NCI-H226 (cell line): ENCODE data around the gene VWA5B2.
"Not testable (repeated sequence)": the region's sequence is repeated elsewhere in the genome, so short reads cannot be mapped to it uniquely, and the experiment has no call there.

Experiments
- DNase-seq: peaks from one replicate; pipeline ENCODE4 v3.0.0-alpha.2; 2015

The VWA5B2 gene

DNA sequence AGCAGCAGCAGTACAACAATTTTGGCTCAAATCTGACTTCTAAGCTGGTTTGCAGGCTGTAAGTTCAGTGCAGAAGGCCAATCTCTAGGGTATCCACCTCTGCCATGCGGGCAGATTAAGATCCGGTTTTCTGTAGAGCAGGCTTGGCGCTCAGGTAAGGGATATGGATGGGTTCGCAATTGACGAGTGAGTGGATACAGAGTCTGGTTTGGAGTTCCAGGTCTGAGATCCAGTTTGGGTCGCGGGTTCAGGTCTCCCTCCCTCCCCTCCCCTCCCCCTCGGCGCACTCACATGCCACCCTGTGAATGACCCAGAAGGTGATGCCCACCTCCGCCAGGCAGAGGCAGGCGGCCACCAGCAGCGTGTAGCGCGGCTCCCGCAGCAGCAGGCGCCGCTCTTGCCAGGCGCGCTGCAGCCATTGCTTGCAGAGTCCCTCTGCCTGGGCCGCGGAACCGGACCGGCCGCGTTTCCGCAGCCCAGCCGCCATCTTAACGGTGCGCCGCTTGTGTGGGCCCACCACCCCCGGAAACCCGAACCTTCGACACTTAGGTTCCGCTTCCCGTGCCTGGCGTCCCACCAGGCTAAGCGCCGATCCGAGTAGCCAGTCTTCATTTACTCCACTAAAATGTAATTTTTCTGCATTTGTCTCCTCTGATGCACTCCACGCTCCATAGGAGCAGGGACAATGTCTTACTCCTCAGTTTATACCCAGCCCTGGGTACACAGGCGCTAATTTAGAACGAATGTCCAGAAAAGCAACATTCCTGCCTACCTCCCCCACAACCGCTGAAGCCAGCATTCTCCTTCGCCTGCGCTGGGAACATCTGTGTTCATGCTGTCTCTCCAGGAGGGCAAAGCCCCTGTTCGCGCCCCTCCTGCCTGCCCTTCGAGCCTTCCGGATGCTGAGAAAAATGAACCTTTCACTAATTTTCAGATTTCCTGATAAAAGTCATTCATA, 19.3 kb downstream of the VWA5B2 start, which contains the start of gene ALG3:
ALG3 (minus strand) TSS at position 509 of the 958 bp plus-strand sequence; CDS start at position 487, 22 bp downstream.
- DNase-seq = peak; percentile 78

DNA sequence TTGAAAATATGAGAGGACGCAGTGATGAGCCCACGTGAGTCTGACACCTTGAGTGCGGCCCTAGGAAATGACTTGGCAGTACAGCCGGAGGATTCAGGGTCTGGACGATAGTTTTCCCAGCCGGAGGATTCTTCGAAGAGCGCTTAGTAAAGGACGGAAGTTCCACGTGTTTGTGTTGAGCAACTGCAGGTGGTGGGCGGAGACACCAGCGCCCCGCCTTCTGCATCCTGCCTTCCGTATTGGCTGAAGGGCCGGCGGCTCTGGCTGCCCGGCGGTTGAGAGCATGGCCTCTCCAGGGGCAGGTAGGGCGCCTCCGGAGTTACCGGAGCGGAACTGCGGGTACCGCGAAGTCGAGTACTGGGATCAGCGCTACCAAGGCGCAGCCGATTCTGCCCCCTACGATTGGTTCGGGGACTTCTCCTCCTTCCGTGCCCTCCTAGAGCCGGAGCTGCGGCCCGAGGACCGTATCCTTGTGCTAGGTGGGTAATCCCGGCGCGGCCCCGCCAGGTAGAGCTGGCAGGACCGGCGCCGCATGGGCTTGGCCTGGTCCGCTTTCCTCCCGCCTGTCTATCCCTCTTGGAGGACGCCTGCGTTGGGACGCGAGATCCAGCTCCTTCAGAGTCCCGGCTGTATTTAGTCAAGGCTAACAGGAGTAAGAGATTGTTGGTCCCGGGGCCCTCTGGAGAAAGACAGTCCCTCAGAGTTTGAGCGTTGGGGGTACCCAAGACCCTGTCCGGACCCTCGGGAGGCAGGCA, 20.2 kb downstream of the VWA5B2 start, which contains the start of gene EEF1AKMT4:
EEF1AKMT4 (plus strand) TSS at position 261 of the 755 bp plus-strand sequence; CDS start at position 284, 23 bp downstream.
- DNase-seq = peak; percentile 97

DNA sequence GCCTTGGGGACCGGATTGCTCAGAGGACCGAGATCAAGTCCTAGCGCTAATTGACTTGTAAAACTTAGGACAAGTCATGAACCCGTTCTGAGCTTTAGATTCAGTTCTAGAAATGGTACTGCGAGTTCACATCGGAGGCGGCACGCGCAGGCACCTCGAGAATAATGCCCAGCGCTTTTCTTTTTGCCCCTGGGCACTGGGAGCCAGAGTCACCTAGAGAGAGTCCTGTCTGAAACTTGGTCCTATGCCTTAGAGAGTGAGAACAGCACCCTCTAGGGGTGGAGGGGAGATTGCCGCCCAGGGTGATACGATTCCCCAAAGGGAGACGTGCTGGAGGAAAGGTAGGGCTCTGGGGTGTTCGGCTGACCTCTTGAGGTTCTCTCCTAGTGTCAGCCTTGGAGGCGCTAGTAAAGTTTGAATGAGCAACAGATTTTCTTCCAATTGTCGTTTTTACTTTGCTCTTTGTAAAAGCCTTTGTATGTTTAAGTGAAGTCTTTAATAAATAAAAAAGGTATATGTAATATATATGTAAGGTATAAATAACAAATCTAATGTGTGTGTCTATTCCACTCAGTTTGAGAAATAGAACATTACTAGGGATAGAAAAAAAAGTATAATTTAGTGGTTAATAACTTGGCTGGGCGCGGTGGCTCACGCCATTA, 20.9 kb downstream of the VWA5B2 start:
- DNase-seq = peak; percentile 83

DNA sequence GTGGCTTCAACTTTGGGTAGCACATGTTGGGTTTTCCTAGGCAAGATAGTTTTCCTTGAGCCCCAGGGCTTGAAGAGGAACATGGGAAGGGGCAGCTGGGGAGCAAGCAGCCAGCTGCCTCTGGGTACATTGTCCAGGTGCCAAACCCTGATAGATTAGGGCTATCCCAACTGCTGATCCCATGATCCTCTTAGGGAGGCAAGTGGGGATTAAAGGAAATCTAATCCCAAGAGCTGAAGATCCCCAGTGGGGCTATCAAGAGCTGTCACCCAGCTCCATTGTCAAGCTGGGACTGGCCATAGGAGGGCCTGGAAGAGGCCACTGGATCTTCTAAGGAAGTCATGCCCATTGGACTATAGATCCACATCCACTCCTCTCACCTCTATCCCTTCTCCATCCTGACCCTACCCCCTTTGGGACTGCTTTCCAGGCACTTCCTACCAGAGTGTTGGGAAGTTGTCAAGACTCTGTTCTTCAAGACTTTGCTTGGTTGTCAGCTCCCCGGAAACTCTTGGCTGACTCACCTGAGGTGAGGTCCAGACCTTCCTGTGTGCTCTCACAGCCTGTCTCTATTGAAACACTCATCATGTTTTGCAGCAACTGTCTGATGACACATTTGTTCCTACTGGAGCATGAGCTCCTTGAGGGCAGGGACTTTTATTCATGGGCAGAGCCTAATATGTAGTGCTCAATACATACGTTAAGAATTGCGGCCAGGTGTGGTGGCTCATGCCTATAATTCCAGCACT, 26.1 kb downstream of the VWA5B2 start:
- peak; percentile 51 for DNase-seq

DNA sequence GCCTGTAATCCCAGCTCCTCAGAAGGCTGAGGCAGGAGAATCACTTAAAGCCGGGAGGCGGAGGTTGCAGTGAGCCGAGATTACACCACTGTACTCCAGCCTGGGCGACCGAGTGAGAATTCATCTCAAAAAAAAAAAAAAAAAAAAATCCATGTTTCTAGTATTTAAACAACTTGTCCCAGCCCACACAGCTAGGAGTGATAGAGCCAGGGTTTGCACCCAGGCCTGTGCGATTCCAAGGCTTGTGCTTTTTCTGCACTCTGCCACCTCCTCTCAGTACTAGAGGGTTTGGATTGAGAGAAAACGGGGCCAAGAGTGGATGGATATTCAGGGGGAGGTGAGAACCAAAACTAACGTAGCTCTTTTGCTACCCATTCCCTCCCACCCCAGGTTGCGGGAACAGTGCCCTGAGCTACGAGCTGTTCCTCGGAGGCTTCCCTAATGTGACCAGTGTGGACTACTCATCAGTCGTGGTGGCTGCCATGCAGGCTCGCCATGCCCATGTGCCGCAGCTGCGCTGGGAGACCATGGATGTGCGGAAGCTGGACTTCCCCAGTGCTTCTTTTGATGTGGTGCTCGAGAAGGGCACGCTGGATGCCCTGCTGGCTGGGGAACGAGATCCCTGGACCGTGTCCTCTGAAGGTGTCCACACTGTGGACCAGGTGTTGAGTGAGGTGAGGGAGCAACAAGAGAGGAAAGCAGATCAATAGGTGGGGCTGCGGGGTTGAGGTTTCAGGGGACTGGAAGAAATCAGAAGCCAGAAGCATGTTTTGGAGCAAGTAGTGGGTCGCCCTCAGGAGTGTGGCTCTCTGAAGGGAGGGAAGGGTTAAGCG, 27.9 kb downstream of the VWA5B2 start:
- no peak for DNase-seq

DNA sequence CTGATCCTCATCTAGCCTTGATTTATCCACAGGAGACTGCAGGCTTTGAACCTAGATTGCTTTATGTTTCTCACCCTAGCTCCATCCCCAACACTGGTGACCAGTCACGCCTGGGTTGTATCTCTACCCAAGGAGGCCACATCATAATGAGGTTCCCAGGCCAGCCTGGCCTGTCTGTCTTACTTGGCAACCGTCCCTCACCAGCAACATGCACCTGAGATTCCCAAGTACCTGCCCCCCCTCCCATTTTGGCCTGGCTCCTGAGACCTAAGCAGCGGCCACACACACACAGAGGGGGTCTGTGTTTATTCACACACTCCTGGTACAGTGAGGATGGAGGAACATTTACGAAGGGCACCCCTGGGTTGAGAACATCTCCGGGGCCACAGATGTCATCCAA, 29.5 kb downstream of the VWA5B2 start:
- DNase-seq = no peak

DNA sequence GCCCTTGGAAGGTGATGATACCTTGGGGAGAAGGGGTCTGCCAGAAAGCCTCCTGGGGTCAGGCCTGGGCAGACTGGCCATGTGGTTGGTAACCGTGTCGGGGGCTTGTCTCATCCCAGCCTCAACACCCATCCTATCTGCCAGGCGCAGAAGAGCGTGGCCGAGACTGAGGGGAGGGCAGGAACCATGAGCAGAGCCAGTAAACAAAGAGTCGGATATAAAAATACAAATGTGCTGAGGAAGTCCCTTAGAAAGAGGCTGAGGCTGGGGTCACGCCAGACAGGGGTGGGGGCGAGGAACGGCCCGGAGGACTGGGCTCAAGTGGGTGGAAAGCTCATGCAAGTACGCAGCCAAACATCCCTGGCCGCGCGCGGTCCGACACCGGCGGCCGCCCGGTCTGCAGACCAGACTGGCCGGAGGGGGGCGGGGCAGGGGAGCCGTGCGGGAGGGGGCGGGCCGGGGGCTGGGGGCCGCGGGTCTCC, 30.1 kb downstream of the VWA5B2 start:
- no peak for DNase-seq

DNA sequence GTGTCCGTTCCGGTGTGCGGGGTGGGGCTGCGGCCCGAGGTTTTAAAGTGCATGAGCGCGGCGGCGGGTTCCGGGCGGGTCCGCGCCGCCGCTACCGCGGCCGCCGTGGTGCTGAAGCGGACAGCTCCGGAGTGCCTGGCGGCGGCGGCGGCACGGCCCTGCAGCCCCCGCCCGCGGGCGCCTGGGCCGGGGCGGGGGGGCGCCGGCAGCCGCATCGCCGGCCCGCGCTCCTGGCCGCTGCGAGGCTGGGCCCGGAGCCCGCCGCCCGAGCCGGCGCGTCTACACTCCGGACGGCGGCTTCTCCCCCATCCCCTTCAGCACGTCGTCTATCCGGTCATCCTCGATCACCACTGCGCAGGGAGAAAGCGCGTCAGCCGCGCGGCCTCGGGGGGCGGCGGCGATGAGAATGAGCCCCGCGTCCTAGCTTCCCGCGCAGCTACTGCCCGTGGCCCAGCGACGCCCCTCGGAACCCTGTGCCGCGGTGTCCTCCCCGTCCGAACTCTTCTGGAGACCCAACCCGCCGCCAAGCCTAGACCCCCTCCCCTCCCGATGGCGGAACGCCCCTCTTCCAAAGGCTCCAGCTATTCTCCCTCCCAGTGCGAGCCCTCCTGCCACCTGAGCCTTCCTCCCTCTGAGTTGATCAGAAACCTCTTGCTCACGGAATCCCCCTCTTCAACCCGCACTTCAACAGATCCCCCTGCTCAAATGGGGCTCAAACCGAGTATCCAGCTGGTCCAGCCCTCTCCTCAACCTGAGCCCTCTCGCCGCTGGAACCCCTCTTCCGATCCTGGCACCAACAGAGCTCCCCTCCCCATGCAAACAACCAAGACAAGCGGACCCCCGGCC, 30.7 kb downstream of the VWA5B2 start:
- no peak for DNase-seq

DNA sequence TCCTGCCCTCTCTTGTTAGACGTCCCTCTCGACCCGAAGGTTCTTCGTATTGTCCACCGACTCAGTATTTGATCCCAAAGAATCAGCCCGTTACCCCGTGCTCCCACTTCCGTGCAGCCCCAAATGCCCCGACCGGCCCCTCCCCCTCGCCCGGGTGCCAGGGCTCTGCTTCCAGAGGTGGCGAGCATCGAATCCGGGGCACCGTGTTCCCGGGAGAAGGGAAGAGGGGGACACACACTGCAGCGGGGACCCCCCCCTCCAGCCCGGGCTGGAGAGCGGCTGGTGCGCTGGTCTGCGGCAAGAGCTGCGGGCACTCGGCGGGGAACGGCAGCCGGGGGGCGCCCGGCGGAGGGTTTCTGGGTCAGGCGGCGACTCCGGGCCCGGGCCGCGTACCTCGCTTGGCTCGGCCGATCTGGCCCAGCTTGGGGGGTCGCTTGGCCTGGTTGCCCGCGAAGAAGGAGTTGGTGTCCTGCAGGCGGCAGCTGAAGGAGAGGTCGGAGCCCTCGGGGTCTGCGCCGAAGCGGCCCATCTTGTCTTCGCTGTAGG, 31.4 kb downstream of the VWA5B2 start:
- no peak for DNase-seq

DNA sequence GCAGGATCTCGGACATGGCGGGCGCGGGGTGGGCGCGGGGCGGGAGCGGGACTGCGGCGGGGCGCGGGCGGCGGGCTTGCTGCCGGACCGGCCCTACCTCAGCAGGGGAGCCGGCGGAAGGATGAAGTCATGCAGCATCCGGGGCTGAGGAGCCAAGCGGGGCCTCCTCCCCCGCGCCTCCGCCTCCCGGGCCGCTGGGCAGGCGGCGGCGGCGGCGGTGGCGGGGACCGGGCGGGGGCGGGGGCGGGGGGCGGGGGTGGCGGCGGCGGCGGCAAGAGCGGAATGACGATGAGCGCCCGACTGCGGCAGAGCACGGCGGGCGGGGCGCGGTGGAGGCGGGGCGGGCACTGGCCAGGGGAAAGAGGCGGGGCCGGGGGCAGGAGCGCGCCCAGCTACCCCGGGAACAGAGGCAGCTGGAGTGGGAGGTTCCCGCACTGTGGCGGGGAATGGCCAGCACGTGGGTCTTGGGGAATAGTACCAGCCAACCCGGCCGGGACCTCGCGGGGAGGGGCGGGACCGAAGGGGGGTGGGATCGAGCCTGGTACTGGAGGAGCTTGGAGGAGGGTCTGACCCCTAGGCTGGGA, 32.0 kb downstream of the VWA5B2 start, which contains the start of gene CAMK2N2:
CAMK2N2 (minus strand) TSS at position 284 of the 584 bp plus-strand sequence; CDS start at position 16, 268 bp downstream.
- peak; percentile 82 for DNase-seq

DNA sequence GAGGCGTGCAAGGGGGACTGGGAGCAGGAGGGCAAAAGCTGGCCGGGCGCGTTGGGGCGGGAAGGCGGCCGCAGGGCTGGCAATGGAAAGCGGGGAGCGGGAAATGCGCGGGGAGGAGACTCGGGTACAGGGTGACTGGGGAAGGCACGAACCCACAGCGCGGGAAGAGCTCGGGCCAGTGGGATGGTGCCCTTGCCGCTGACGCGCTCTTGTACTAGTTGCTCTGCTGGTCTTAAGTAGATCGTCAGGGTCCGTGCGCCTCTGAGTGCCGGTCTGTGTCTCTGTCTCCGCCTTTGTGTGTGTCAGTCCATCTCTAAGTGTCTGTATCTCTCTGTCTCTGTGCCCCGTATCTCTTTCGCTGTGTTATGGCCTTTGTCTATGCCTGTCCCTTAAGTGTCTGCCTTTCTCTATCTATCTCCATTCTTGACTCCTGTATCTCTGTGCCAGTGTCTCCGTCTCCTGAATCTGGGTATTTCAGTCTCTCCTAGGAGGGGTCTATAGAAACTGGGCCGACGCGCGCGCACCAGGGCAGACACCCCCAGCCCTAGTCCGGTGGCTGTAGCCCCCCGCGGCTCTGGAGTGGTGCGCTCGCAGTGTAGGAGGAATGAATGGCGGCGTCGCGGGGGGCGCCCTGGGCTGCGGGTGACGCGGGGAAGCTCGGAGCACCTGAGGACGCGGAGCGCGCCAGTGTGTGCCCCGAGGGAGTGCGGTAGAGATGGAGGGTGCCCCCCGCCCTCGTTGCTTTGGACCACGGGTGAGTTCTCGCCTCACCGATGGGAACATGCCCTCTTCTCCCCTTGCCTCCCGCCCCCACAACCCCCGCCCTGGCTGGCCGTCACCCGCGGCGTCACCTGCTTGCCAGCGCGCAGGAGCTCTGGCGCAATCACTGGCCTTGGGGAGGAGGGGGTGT, 32.7 kb downstream of the VWA5B2 start:
- DNase-seq = peak; percentile 12

DNA sequence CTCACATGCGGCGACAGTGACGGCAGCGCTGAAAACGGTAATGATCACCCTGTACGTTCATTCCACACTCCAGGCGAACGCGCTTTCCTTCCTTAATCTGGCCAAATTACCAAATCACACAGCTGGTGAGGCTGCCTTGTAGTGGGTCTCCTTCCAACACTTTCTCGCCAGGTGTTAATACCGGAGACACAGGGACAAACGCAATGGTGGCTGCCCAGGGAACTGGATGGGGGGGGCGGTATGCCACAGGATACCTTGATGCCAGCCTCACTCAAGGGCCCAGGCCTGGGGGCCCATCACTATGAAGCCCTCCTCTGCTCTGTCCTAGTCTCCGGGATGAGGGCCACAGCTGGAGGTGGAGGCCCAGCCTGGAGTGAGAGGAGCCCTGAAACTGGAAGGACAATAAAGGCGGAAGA, 33.4 kb downstream of the VWA5B2 start:
- DNase-seq = no peak

DNA sequence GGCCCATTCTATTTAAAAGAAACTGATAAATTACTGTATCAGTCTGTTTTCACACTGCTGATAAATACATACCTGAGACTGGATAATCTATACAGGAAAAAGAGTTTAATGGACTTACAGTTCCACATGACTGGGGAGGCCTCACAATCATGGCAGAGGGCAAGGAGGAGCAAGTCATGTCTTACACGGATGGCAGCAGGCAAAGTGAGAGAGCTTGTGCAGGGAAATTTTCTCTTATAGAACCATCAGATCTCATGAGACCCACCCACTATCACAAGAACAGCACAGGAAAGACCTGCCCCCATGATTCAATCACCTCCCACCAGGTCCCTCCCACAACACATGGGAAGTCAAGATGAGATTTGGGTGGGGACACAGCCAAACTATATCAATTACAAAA, 37.9 kb downstream of the VWA5B2 start:
- not testable (repeated sequence) for DNase-seq

DNA sequence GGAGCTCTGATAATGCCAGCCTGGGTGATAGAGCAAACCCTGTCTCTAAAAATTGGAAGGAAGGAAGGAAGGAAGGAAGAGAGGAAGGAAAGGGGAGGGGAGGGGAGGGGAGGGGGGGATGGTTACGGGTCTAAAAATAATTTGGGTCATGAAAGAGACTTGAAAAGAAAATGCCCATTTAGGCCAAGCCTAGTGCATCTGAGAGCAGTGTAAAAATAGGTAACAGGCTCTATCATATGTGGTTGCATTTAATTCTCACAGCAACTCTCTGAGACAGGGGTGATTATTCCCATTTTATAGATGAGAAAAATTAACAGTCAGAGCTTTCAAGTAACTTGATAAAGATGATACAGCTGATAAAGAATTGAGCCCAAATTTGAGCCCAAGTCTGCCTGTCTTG, 42.9 kb downstream of the VWA5B2 start:
- DNase-seq = no peak

DNA sequence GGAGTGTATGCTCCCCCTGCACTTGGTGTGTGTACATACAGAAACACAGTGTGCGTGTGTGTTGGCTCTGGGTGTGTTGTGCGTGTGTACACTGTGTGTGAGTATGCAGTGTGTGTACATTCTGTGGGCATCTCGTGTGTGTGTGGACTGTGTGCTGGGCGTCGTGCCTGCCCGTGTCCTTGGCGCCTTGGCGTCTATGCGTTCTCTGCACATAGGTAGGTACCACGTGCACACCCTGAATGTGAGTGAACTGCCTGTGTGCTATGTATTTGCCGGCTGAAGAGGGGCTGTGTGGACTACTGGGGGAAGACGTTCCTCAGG, 46.0 kb downstream of the VWA5B2 start:
- no peak for DNase-seq

DNA sequence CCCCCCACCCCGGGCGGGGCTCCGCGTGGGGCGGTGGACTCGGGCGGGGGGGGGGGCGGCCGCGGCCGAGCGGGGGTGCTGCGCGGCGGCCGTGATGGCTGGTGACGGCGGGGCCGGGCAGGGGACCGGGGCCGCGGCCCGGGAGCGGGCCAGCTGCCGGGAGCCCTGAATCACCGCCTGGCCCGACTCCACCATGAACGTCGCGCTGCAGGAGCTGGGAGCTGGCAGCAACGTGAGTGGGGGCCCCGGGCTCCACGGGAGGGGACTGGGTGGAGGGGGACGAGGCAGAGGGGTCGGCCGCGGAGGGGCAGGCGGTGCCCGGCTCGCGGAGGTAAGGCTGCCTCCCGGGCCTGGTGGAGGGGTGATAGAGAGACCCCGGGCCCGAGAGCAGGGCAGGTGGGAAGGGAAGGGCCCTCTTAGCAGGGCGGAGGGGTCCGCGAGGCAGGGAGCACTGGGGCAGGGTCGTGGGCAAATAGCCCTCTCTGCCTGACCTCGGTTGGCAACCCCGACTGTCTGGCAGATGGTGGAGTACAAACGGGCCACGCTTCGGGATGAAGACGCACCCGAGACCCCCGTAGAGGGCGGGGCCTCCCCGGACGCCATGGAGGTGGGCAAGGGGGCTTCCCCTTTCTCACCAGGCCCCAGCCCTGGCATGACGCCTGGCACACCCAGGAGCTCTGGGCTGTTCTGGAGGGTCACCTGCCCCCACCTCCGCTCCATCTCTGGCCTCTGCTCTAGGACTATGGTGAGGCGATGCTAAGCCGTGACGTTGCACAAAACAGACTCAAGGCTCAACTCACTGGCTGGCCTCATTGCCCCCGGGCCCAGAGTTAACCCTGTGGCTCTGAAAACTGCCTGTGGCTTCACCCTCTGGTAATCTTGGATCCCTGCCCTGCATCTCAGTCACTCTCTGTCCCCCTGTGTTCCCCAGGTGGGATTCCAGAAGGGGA, 46.9 kb downstream of the VWA5B2 start, which contains the start of gene ECE2:
ECE2 (plus strand) TSS at position 62 of the 950 bp plus-strand sequence; CDS start at position 194, 132 bp downstream.
- DNase-seq = no peak

DNA sequence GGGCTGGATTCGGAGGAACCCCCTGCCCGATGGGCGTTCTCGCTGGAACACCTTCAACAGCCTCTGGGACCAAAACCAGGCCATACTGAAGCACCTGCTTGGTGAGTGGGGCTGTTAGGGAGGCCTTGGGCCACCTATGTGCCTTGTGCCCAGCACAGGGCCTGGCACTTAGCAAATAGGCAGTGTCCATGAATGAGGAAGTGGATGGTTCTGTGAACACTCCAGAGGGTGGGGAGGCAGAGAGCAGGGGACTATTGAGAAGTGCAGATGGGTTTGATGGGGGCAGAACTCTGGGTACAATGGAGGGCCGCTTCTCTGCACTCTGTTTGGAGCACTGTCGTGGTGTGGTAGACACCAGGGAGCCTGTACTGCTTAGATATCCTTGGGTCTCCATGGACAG, 48.0 kb downstream of the VWA5B2 start:
- no peak for DNase-seq
